Measurements from ENCODE around the gene ANKH. TPM values are rescaled to one million over a fixed set of nuclear protein-coding genes. Genes with fewer than 3 reads are reported as not detected.

ANKH gene
- total RNA-seq, 4 donors from 2014 or later: 33.4 to 49.4 (median 38.0) TPM

DNA sequence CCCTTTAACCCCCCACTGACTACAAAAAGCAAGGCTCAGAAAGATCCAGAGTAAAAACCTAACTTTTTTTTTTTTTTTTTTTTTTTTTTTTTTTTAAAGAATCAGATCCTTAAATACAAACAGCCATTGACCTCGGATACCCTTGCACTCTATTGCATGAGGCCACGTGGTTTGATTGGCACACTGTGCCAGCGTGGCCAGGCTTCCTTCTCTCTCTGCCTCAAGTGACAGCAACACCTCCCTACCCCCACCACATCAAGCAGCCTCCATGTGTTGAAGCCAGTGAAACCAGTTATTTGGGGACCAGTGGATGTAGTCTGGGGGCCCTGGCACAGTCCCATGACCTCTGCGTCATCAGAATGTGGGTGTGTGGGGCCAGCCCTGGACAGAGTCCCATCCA is 135.6 kb downstream of the ANKH start:
- intact Hi-C loops (cut with DNase I): no loop called here
- TF ChIP-seq, protein P1, sequence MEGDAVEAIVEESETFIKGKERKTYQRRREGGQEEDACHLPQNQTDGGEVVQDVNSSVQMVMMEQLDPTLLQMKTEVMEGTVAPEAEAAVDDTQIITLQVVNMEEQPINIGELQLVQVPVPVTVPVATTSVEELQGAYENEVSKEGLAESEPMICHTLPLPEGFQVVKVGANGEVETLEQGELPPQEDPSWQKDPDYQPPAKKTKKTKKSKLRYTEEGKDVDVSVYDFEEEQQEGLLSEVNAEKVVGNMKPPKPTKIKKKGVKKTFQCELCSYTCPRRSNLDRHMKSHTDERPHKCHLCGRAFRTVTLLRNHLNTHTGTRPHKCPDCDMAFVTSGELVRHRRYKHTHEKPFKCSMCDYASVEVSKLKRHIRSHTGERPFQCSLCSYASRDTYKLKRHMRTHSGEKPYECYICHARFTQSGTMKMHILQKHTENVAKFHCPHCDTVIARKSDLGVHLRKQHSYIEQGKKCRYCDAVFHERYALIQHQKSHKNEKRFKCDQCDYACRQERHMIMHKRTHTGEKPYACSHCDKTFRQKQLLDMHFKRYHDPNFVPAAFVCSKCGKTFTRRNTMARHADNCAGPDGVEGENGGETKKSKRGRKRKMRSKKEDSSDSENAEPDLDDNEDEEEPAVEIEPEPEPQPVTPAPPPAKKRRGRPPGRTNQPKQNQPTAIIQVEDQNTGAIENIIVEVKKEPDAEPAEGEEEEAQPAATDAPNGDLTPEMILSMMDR (IDR thresholded peaks at IDR 0.05): no peak
- TF ChIP-seq POLR2AphosphoS5 (IDR thresholded peaks at IDR 0.05): no peak
- no peak for TF ChIP-seq POLR2A (IDR thresholded peaks at IDR 0.05; ENCODE audit: low read depth)
- no peak for TF ChIP-seq EP300 (IDR thresholded peaks at IDR 0.05)
- Histone ChIP-seq H3K27ac (replicated peaks in 1 of 4) (no peak overlapping the region), H3K9me3 (no peaks in the 10 kb centered on the region), H3K27me3 (no peaks in the 10 kb centered on the region), H3K36me3 (peaks cover 1 to 58% (median 41%) of the 10 kb centered on the region in 4 donors), H3K4me3 (no peak overlapping the region), H3K4me1 (peaks cover 7 to 31% (median 17%) of the 10 kb centered on the region in 4 donors)
- WGBS: 86% methylated on average over 4 of the region's 4 CpGs
- no peak for DNase-seq (ENCODE audit: extremely low spot score)

DNA sequence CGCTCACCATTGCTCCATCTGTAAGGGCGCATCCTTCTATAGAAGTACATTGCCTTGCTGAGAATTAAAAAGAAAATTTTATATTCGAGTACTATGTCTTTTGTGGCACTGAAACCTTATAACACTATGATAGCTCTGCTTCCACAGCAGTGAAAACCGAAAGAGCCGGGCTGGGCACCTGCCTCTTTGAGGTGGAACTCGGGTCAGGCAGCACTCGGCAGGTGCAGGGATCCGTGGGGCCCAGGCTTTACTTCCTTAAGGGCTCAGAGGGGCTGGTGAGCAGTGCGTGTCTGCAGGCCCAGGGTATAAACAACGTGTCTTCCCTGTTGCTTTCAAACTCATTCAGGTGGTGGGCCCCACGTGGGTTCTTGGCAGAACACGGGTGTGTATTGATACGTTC is 137.2 kb downstream of the ANKH start:
- intact Hi-C loops (cut with DNase I): no loop called here
- 93% methylated on average over 13 of the region's 13 CpGs for WGBS

DNA sequence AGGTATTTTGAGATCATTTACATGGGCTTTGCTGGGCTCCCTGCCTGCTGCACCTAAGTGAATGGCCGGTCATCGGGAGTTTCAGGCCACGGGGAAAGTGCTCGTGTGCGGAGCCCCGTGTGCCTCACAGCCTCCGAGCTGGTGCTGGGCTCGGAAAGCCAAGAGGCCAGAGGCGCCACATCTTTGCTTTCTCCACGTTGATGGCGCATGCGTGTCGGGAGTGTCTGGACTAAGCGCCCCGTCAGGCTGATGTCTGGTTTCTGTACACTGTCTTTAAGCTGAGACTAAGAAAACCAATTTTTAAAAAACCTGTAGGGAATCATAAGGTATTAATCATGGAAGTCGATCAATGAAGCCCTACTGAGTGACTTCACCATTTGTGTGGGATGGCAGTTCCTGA is 137.9 kb downstream of the ANKH start:
- intact Hi-C loops (cut with DNase I): no loop called here

More for the DNA sequence above, 137.2 kb downstream of the ANKH start:
- TF ChIP-seq POLR2AphosphoS5 (IDR thresholded peaks at IDR 0.05) (no peak), POLR2A (IDR thresholded peaks at IDR 0.05; ENCODE audit: low read depth) (no peak), EP300 (IDR thresholded peaks at IDR 0.05) (no peak)
- TF ChIP-seq, protein P1 (IDR thresholded peaks at IDR 0.05): no peak
- H3K36me3 ChIP-seq: peaks cover 0 to 63% (median 44%) of the 10 kb centered on the region in 4 donors
- no peaks in the 10 kb centered on the region for H3K9me3 ChIP-seq
- no peak for DNase-seq (ENCODE audit: extremely low spot score)
- no peaks in the 10 kb centered on the region for H3K27me3 ChIP-seq
- peaks cover 0 to 17% (median 7%) of the 10 kb centered on the region in 4 donors for H3K4me1 ChIP-seq
- no peak overlapping the region for H3K4me3 ChIP-seq
- H3K27ac ChIP-seq (replicated peaks in 1 of 4): no peak overlapping the region

DNA sequence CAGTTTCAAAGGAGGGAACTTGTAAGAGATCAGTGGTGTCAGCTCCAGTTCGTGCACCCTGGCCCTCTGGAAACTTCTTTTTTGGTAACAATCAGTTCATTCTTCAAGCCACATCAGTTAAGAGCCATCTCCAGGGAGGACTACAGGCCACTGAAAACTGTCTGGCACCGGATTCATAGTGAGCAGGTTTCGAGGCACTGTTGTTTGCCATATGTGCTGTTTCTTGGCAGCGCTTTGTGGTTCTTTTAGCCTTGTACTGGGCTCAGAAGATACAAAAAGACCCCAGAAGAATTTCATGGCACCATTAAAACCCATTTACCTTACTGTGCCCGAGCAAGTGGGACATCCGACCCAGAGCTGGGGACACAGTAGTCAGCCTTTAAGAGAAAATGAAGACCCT is 138.6 kb downstream of the ANKH start:
- Histone ChIP-seq H3K27me3 (no peaks in the 10 kb centered on the region), H3K27ac (replicated peaks in 1 of 4) (no peak overlapping the region), H3K36me3 (peaks cover 0 to 63% (median 43%) of the 10 kb centered on the region in 4 donors), H3K9me3 (no peaks in the 10 kb centered on the region), H3K4me3 (no peak overlapping the region), H3K4me1 (peaks cover 5 to 13% (median 7%) of the 10 kb centered on the region in 4 donors)
- DNase-seq (ENCODE audit: extremely low spot score): no peak
- intact Hi-C loops (cut with DNase I): no loop called here
- WGBS: 95% methylated on average over 6 of the region's 6 CpGs
- no peak for TF ChIP-seq POLR2A (IDR thresholded peaks at IDR 0.05; ENCODE audit: low read depth)
- no peak for TF ChIP-seq EP300 (IDR thresholded peaks at IDR 0.05)
- no peak for TF ChIP-seq POLR2AphosphoS5 (IDR thresholded peaks at IDR 0.05)
- TF ChIP-seq, protein P1 (IDR thresholded peaks at IDR 0.05): no peak

More for the DNA sequence above, 137.9 kb downstream of the ANKH start:
- H3K36me3 ChIP-seq: peaks cover 0 to 63% (median 46%) of the 10 kb centered on the region in 4 donors
- DNase-seq (ENCODE audit: extremely low spot score): no peak
- H3K27me3 ChIP-seq: no peaks in the 10 kb centered on the region
- no peaks in the 10 kb centered on the region for H3K9me3 ChIP-seq
- H3K27ac ChIP-seq (replicated peaks in 1 of 4): no peak overlapping the region
- H3K4me3 ChIP-seq: no peak overlapping the region
- whole genome bisulfite sequencing: 96% methylated on average over 15 of the region's 16 CpGs
- H3K4me1 ChIP-seq: peaks cover 0 to 13% (median 2%) of the 10 kb centered on the region in 4 donors
- TF ChIP-seq EP300 (IDR thresholded peaks at IDR 0.05): no peak
- no peak for TF ChIP-seq POLR2A (IDR thresholded peaks at IDR 0.05; ENCODE audit: low read depth)
- TF ChIP-seq, protein P1 (IDR thresholded peaks at IDR 0.05): no peak

DNA sequence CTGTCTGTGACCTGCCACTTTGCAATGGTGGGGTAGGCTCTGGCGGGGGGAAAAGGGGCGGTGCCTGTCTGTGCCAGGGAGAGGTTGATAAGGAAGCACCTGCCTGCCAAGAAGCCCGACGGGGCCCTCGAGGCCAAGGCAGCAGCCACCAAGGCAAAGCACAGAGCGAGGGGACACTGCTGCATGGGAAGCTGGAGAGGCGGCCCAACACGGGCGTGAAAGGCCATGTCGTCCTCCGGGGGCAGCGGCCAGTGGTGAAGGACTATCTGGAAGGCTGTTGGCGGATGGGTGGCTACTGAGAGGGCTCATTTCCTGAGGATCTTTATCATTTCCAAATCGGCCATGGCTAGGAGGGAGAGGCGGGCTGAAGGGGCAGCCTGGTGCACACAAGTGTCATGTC is 140.7 kb downstream of the ANKH start:
- H3K4me1 ChIP-seq: peaks cover 13 to 28% (median 17%) of the 10 kb centered on the region in 4 donors
- no peak overlapping the region for H3K4me3 ChIP-seq
- WGBS: 89% methylated on average over 15 of the region's 15 CpGs
- TF ChIP-seq POLR2A (IDR thresholded peaks at IDR 0.05; ENCODE audit: low read depth): no peak
- TF ChIP-seq, protein P1 (IDR thresholded peaks at IDR 0.05): no peak
- TF ChIP-seq EP300 (IDR thresholded peaks at IDR 0.05): no peak
- no peak for TF ChIP-seq POLR2AphosphoS5 (IDR thresholded peaks at IDR 0.05)
- no peak overlapping the region for H3K27ac ChIP-seq (replicated peaks in 1 of 4)
- H3K9me3 ChIP-seq: no peaks in the 10 kb centered on the region
- intact Hi-C loops (cut with DNase I): no loop called here
- no peaks in the 10 kb centered on the region for H3K27me3 ChIP-seq
- no peak for DNase-seq (ENCODE audit: extremely low spot score)
- peaks cover 0 to 53% (median 37%) of the 10 kb centered on the region in 4 donors for H3K36me3 ChIP-seq
